Ishikawa (cell line): Measurements from ENCODE around the gene ALKBH5.

Experiments used
- CEBPB ChIP-seq: IDR thresholded peaks from 2 replicates; pipeline ENCODE4 v1.6.1; 2012
- CREB1 ChIP-seq: IDR thresholded peaks from 2 replicates; pipeline ENCODE4 v1.6.1; 2012; ENCODE audit warnings: low read depth
- EGR1 ChIP-seq: IDR thresholded peaks from 2 replicates; pipeline ENCODE4 v1.6.1; 2012
- EP300 ChIP-seq: IDR thresholded peaks from 2 replicates; pipeline ENCODE4 v1.6.1; 2012; ENCODE audit warnings: borderline replicate concordance
- FOXM1 ChIP-seq: IDR thresholded peaks from 2 replicates; pipeline ENCODE4 v1.6.1; 2012; ENCODE audit warnings: low read depth, borderline replicate concordance
- NFIC ChIP-seq: IDR thresholded peaks from 2 replicates; pipeline ENCODE4 v1.6.1; 2012
- RAD21 ChIP-seq: IDR thresholded peaks from 2 replicates; pipeline ENCODE4 v1.6.1; 2012; ENCODE audit warnings: low read depth
- TAF1 ChIP-seq: IDR thresholded peaks from 2 replicates; pipeline ENCODE4 v1.6.1; 2012; ENCODE audit warnings: low read depth, mild to moderate bottlenecking
- TCF12 ChIP-seq: IDR thresholded peaks from 2 replicates; pipeline ENCODE4 v1.6.1; 2012; ENCODE audit warnings: low read depth
- TEAD4 ChIP-seq: IDR thresholded peaks from 2 replicates; pipeline ENCODE4 v1.6.1; 2012
- YY1 ChIP-seq: IDR thresholded peaks from 2 replicates; pipeline ENCODE4 v1.6.1; 2012; ENCODE audit warnings: low read depth
- ZBTB7A ChIP-seq: IDR thresholded peaks from 2 replicates; pipeline ENCODE4 v1.6.1; 2012; ENCODE audit warnings: low read depth
- TF ChIP-seq, protein P1 (sequence below): IDR thresholded peaks from 2 replicates; pipeline ENCODE4 v1.6.1; 2012
- TF ChIP-seq, protein P2 (sequence below): IDR thresholded peaks from 2 replicates; pipeline ENCODE4 v1.6.1; 2012
- TF ChIP-seq, protein P3 (sequence below): IDR thresholded peaks from 2 replicates; pipeline ENCODE4 v1.6.1; 2012; ENCODE audit warnings: low read depth, mild to moderate bottlenecking

ALKBH5 gene

DNA sequence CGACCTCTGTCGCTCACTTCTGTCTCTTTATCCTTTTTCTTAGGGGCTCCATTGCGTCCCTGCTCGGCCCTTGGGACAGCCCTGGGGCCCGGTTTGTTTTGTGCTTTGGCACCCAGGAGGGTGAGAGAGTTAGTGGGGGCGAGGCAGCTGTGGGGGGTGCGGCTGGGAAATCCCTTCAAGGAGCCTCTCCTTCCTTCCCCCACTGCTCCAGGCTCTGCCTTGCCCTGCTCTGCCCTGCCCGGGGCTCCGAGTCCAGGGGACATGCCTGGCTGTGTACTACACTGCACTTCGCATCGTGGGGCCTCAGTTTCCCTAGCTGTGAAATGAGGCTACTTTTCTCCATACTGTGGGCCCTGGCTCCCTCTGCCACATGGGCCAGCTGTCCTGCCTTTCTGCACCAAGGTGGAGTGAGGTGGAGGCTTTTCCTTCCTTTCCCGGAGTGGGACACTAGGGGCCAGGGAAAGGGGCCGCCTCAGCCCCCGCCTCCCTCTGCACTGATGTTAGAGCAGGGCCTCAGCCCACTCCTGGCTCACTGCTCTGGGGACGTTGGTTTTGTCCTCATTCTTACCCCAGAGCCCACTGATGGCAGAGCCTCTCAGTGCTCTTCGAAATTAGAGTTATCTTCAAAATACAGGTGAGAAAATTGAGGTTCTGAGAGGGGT is 42.8 kb downstream of the ALKBH5 start:
- no peak for TF ChIP-seq TAF1
- no peak for TF ChIP-seq TEAD4
- no peak for TF ChIP-seq NFIC
- TF ChIP-seq RAD21 = no peak
- TF ChIP-seq EP300 = no peak
- TF ChIP-seq TCF12 = no peak
- no peak for TF ChIP-seq EGR1
- TF ChIP-seq YY1 = no peak
- TF ChIP-seq, protein P1, sequence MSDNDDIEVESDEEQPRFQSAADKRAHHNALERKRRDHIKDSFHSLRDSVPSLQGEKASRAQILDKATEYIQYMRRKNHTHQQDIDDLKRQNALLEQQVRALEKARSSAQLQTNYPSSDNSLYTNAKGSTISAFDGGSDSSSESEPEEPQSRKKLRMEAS = no peak
- TF ChIP-seq, protein P2, sequence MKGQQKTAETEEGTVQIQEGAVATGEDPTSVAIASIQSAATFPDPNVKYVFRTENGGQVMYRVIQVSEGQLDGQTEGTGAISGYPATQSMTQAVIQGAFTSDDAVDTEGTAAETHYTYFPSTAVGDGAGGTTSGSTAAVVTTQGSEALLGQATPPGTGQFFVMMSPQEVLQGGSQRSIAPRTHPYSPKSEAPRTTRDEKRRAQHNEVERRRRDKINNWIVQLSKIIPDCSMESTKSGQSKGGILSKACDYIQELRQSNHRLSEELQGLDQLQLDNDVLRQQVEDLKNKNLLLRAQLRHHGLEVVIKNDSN = no peak
- TF ChIP-seq FOXM1 = no peak
- TF ChIP-seq CEBPB = no peak
- no peak for TF ChIP-seq ZBTB7A
- TF ChIP-seq CREB1 = no peak
- TF ChIP-seq, protein P3, sequence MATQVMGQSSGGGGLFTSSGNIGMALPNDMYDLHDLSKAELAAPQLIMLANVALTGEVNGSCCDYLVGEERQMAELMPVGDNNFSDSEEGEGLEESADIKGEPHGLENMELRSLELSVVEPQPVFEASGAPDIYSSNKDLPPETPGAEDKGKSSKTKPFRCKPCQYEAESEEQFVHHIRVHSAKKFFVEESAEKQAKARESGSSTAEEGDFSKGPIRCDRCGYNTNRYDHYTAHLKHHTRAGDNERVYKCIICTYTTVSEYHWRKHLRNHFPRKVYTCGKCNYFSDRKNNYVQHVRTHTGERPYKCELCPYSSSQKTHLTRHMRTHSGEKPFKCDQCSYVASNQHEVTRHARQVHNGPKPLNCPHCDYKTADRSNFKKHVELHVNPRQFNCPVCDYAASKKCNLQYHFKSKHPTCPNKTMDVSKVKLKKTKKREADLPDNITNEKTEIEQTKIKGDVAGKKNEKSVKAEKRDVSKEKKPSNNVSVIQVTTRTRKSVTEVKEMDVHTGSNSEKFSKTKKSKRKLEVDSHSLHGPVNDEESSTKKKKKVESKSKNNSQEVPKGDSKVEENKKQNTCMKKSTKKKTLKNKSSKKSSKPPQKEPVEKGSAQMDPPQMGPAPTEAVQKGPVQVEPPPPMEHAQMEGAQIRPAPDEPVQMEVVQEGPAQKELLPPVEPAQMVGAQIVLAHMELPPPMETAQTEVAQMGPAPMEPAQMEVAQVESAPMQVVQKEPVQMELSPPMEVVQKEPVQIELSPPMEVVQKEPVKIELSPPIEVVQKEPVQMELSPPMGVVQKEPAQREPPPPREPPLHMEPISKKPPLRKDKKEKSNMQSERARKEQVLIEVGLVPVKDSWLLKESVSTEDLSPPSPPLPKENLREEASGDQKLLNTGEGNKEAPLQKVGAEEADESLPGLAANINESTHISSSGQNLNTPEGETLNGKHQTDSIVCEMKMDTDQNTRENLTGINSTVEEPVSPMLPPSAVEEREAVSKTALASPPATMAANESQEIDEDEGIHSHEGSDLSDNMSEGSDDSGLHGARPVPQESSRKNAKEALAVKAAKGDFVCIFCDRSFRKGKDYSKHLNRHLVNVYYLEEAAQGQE = no peak

DNA sequence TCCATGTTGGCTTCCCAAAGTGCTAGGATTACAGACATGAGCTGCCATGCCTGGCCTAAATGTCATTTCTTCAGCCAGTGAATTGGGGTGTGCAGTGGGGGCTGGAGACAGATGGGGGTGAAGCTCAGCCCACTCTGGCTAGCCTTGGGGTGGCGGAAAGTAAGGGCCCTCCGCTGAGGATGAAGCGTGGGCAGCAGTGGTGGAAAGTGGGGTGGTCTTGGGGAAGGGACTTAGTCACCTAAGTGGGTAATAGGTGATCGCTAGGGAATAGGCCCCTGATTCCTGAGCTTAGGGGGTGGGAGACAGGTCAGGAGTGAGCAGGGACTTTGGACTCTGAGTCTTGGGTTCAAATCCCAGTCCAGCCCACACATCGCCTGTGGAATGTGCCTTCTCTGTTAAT is 44.0 kb downstream of the ALKBH5 start:
- TF ChIP-seq EP300 (no peak), TCF12 (no peak)
- TF ChIP-seq, protein P1 = no peak

DNA sequence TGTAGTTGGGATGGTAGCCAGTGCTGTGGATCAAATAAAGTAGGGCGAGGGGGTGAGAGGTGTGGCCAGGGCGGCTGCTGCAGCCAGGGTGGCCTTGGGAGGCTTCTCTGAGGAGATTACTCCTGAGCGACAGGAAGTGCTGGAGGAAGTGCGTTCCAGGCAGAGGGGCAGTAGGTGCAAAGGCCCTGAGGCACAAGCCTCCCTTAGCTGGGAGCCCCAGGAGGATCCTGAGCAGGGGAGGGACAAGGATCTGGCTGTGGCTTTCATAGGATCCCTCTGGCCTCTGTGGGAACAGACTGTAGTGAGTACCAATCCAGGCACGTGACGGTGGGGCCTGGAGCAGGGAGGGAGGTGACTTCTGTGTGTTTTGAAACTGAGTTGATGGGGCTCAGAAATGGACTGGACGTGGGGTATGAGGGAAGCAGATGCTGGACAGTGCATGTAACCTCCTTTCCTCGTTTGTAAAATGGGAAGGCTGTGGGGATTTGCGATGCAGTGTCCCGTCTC is 44.6 kb downstream of the ALKBH5 start:
- TF ChIP-seq FOXM1 (no peak), EGR1 (no peak), TEAD4 (no peak), CREB1 (no peak), CEBPB (no peak), ZBTB7A (no peak), YY1 (no peak), EP300 (no peak), TCF12 (no peak)
- TF ChIP-seq, protein P2 = no peak

DNA sequence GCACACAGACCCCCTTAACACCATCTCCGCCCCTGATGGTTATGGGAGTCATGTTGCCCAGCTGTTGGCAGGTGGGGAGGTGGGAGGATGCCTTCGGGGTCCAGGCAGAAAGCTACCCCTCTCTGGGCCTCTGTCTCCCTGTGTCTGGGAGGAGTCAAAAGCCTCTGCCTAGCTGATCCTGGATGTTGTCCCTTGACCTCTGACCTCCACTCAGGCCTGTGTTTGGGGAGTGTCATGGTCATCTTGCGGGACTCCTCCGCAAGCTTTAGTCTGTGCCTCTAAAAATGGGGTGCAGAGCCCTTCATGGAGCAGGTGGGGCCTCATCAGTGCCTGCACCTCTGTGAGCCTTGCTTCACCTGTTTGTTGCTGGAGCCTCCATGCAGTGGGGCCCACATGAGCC is 45.6 kb downstream of the ALKBH5 start:
- TF ChIP-seq, protein P2 = no peak
- TF ChIP-seq NFIC (no peak), CREB1 (no peak), EP300 (no peak)

DNA sequence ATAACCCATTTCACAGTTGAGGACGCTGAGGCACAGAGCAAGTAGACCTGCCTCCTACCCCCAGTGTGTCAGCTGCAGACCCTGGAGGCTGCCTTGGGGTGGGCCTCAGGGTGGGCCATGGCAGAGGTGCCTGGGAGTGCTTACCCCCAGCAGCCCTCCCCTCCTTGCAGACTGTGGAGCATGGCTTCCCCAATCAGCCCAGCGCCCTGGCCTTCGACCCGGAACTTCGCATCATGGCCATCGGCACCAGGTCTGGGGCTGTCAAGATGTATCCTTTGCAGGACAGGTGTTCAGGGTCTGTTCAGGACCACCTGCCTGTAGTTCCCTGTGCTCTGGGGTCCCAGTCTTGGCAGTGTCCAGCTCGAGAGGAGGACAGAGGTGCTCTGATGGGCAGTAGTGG is 46.1 kb downstream of the ALKBH5 start:
- TF ChIP-seq TCF12 (no peak), ZBTB7A (no peak), CREB1 (no peak), YY1 (no peak), EP300 (no peak), TEAD4 (no peak), CEBPB (no peak), NFIC (no peak), FOXM1 (no peak), TAF1 (no peak), EGR1 (no peak)
- TF ChIP-seq, protein P1 = no peak
- TF ChIP-seq, protein P3 = no peak
